ENCODE measurements around the gene LHX5. TPM values are rescaled to one million over a fixed set of nuclear protein-coding genes. Genes with fewer than 3 reads are reported as not detected.
"Not testable (repeated sequence)": the region's sequence is repeated elsewhere in the genome, so short reads cannot be mapped to it uniquely, and the experiment has no call there.

The LHX5 gene
- not detected for total RNA-seq

DNA sequence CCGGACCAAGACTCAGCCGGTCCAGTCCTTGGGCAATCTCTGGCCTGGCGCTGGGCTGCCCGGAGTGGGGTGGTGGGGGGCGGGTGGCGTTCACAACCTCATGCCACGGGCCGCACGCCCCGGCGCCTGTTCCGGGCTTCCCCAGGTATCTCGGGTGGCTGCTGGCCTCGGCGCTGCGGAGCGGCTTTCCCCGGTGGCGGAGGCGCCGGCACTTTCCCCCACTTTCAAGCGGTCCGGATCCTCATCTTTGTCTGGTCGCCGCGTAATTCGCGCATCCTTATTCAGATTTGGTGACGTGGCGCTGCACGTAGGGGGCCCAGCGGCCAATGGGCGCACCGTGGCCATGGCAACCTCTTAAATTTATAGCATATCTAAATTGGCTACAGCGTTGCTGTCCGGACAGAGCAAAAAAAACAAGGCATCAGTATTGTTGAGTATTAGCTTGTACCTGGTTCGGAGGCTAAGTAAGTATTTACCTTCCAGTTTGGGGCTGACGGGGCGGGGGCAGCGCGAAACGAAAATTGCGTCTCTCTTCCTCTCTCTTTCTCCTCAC lies at the start of gene LHX5:
TSS of gene LHX5 (minus strand) at position 253 of the 553 bp plus-strand sequence. CDS start 373 bp downstream, outside the sequence.
- H3K27me3 Mint-ChIP-seq = peaks cover 31 to 53% of the 10 kb centered on the region in 2 donors
- H3K36me3 Mint-ChIP-seq = no peaks in the 10 kb centered on the region
- H3K4me3 Mint-ChIP-seq = no peak within 1 kb of the TSS
- H3K4me1 Mint-ChIP-seq (ENCODE audit: low read depth in 2 of 2) = peaks cover 3 to 9% of the 10 kb centered on the region in 2 donors
- no peak within 1 kb of the TSS for H3K27ac Mint-ChIP-seq
- DNase-seq (ENCODE audit: low spot score) = peak; percentile 18
- H3K9me3 Mint-ChIP-seq = no peaks in the 10 kb centered on the region
- no peak for ATAC-seq

DNA sequence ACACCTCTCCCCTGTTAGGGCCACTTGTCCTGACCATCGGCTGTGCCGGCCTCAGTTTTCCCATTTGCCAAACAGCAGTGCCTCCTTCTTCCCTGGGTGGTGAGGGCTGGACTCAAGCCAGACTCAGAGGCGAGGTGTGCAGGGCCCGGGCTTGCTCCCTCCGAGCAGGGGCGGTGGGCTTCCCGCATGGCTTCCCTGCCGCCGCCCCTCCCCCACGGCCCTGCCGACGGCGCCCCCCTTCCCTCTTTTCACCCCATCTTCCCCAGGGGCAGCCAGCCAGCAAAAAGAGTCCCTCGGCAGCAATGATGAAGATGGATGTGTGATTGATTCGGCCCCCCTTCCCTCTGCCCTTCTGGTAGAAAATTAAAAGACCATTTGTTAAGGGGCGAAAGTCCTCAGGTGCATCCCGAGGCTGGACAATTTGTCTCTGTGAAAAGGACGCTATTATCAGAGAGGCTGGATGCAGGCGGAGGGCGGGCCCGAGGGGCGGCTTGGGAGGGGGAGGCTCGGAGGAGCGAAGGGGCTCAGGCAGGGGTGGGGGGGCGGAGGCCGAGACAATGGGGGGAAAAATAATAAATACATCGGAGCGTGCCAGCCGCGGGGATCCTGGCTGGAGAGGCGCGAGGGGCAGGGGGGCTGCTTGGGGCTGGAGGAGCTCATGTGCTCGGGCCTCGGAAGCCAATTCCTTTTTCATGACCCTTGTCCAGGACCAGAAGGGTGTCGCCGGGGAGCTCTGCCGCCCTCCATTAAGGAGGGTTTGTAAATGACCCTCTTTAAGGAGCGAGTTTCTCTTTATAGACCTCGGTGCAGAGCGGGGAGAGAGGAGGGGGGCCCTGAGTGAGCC lies 48.0 kb upstream of the LHX5 start:
- H3K27me3 Mint-ChIP-seq = peaks cover 47 to 60% of the 10 kb centered on the region in 2 donors
- no peaks in the 10 kb centered on the region for H3K36me3 Mint-ChIP-seq
- ATAC-seq = no peak
- H3K4me3 Mint-ChIP-seq = no peak overlapping the region
- DNase-seq (ENCODE audit: low spot score) = no peak
- no peaks in the 10 kb centered on the region for H3K4me1 Mint-ChIP-seq (ENCODE audit: low read depth in 2 of 2)
- no peaks in the 10 kb centered on the region for H3K9me3 Mint-ChIP-seq
- no peak overlapping the region for H3K27ac Mint-ChIP-seq

DNA sequence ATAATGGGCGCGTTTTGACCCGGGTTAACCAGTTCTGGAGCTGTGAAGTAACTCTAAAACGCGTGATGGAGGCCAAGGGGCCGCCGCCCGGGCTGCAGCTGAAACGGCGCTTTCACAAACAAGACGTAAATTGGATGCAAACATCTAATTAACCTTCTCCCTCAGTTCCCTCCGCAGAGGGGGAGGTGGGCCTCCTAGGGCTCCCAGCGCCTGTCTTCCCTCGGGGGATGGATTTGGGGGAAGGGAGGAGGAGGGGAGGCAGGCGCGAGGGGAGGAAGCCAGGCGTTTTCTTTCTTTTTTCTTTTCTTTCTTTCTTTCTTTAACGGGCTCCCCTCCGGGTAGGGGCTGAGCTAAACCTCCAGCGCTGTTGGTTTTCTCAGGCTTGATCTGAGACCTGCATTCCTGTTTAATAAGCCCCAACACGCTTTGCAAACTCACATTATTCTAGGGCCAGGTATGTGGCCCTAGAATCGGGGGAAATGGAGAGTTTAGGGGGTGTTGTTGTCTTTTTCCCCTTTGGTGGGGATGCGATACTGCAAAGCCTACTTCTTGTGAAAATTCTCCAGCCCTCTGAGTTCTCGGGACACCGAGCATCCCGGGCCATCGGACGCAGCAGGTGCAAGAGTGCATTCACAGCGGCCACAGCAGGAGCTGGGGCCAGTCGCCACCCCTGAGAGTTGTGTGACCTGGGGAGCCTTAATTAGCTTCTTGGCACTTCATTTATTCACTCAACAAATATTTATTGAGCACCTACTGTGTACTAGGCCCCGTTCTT lies 43.6 kb upstream of the LHX5 start:
- DNase-seq (ENCODE audit: low spot score) (no peak), ATAC-seq (no peak)
- no peaks in the 10 kb centered on the region for H3K4me1 Mint-ChIP-seq (ENCODE audit: low read depth in 2 of 2)
- peaks cover 36 to 54% of the 10 kb centered on the region in 2 donors for H3K27me3 Mint-ChIP-seq
- no peak overlapping the region for H3K27ac Mint-ChIP-seq
- no peaks in the 10 kb centered on the region for H3K36me3 Mint-ChIP-seq
- H3K9me3 Mint-ChIP-seq = no peaks in the 10 kb centered on the region
- H3K4me3 Mint-ChIP-seq = no peak overlapping the region

DNA sequence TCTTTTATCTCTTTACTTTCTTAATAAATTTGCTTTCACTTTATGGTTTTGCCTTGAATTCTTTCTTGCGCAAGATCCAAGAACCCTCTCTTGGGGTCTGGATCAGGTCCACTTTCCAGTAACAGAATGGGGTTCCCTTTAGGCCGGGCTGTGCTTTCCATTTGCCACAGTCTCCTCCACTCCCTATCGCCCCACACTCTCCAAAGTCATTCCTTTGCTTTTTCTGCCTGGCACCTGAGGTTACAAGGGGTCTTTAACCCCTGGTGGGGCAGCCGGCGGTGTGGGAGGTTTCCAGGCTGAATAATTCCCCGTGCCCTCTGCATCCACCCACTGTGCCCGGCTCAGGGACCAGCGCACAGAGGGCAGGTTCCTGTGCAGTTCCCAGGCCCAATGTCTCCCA lies 42.9 kb upstream of the LHX5 start:
- Mint-ChIP-seq H3K27me3 (peaks cover 40 to 60% of the 10 kb centered on the region in 2 donors), H3K27ac (no peak overlapping the region), H3K4me3 (no peak overlapping the region), H3K36me3 (no peaks in the 10 kb centered on the region), H3K9me3 (no peaks in the 10 kb centered on the region), H3K4me1 (ENCODE audit: low read depth in 2 of 2) (no peaks in the 10 kb centered on the region)
- ATAC-seq = no peak
- no peak for DNase-seq (ENCODE audit: low spot score)

DNA sequence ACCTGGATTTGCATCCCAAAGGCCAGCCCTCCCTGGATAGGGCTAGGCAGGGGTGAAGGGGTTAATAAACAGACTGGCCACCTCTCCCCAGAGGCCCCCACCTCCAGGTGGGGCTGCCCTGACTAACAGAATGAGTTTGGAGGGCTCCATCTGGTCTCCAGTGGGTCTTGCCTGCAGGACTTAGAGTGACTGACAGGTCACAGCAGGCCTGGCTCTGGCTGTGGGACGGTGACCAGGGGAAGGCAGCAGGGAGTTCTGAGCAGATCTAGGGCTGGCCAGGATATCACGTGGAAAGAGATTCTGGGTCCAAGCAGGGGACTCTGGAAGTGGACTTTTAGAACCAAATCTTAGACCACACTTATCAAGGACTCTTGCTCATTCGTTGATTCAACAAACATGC lies 40.9 kb upstream of the LHX5 start:
- H3K4me3 Mint-ChIP-seq = no peak overlapping the region
- no peaks in the 10 kb centered on the region for H3K9me3 Mint-ChIP-seq
- no peaks in the 10 kb centered on the region for H3K36me3 Mint-ChIP-seq
- ATAC-seq (no peak), DNase-seq (ENCODE audit: low spot score) (no peak)
- peaks cover 38 to 65% of the 10 kb centered on the region in 2 donors for H3K27me3 Mint-ChIP-seq
- H3K27ac Mint-ChIP-seq = no peak overlapping the region
- H3K4me1 Mint-ChIP-seq (ENCODE audit: low read depth in 2 of 2) = no peaks in the 10 kb centered on the region

DNA sequence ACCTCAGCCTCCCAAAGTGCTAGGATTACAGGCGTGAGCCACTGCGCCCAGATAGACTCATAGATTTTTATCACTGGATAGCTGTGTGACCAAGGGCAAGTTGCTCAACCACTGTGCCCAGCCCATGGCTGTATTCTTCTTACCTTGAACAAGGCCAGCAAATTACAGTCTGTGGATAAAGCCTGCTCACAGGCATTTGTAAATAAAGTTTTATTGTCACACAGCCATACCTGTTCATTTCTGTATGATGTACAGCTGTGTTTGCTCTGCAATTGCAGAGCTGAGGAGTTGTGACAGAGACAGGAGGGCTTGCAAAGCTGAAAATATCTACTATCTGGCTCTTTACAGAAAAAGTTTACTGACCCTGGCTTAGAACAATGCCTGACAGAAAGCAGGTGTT lies 35.2 kb upstream of the LHX5 start:
- H3K9me3 Mint-ChIP-seq = no peaks in the 10 kb centered on the region
- H3K4me3 Mint-ChIP-seq = no peak overlapping the region
- no peak overlapping the region for H3K27ac Mint-ChIP-seq
- no peak for DNase-seq (ENCODE audit: low spot score)
- no peaks in the 10 kb centered on the region for H3K36me3 Mint-ChIP-seq
- H3K27me3 Mint-ChIP-seq = peaks cover 31 to 46% of the 10 kb centered on the region in 2 donors
- ATAC-seq = no peak
- no peaks in the 10 kb centered on the region for H3K4me1 Mint-ChIP-seq (ENCODE audit: low read depth in 2 of 2)

DNA sequence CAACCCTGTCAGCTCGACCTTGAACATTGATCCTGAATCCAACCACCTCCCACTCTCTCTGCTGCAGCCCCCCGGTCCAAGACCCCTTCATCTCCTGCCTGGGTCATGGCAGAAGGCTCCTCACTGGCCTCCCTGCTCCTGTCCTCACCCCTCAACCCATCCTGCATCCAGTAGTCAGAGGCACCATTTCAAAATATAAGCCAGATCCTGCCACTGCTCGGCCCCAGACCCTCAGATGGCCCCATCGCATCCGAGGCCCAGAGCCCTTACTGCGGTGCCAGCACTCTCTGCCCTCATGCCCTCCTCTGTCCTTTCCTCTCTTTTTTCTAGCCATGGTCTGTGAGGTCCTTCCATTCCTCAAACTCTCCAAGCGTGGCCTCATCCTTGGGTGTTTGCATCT lies 34.3 kb upstream of the LHX5 start:
- Mint-ChIP-seq H3K9me3 (no peaks in the 10 kb centered on the region), H3K4me3 (no peak overlapping the region), H3K27ac (no peak overlapping the region), H3K27me3 (peaks cover 29 to 51% of the 10 kb centered on the region in 2 donors), H3K36me3 (no peaks in the 10 kb centered on the region), H3K4me1 (ENCODE audit: low read depth in 2 of 2) (no peaks in the 10 kb centered on the region)
- DNase-seq (ENCODE audit: low spot score) (no peak), ATAC-seq (no peak)

DNA sequence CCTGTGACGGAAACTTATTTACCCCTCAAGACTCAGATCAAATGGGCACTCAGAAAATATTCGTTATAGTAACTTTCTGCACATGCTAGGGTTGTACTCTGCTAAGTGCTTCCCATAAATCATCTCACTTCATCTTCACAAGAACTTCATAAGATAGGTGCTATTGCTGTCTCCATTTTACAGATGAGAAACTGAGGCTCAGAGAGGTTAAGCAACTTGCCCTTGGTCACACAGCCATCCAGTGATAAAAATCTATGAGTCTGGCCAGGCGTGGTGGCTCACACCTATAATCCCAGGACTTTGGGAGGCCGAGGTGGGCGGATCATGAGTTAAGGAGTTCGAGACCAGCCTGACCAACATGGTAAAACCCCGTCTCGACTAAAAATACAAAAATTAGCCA lies 33.2 kb upstream of the LHX5 start:
- Mint-ChIP-seq H3K27me3 (peaks cover 30 to 51% of the 10 kb centered on the region in 2 donors), H3K9me3 (no peaks in the 10 kb centered on the region), H3K4me3 (no peak overlapping the region)

DNA sequence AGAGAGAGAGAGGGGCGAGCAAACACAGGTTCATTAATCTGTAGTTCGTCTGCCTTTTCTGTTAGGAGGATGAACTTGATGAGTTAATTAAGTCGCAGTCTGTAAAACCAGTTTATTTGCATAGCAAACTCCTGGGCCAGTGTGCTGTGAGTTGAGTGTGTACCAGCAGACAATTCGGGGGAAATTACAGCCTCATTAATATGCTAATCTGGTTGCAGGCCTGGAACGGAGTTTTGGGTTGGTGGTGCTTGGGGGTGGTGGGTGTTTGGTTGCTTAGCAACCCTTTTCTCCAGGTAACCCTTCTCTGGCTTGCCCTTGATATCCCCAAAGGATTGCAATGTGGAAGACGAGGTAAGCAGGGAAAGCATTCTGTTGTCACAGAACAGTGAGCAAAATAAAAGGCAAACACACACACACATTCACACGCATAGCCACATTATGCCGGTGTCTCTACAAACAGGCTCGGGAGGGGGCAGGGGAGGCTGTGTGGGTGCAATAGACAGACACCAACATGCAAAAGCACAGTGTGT lies 29.2 kb upstream of the LHX5 start:
- DNase-seq (ENCODE audit: low spot score) (no peak), ATAC-seq (no peak)
- Mint-ChIP-seq H3K9me3 (no peaks in the 10 kb centered on the region), H3K27ac (no peak overlapping the region), H3K27me3 (peaks cover 19 to 26% of the 10 kb centered on the region in 2 donors), H3K4me3 (no peak overlapping the region), H3K36me3 (no peaks in the 10 kb centered on the region), H3K4me1 (ENCODE audit: low read depth in 2 of 2) (no peaks in the 10 kb centered on the region)

More for the DNA sequence above, 33.2 kb upstream of the LHX5 start:
- Mint-ChIP-seq H3K27ac (no peak overlapping the region), H3K4me1 (ENCODE audit: low read depth in 2 of 2) (no peaks in the 10 kb centered on the region), H3K36me3 (no peaks in the 10 kb centered on the region)
- ATAC-seq (no peak), DNase-seq (ENCODE audit: low spot score) (no peak)

DNA sequence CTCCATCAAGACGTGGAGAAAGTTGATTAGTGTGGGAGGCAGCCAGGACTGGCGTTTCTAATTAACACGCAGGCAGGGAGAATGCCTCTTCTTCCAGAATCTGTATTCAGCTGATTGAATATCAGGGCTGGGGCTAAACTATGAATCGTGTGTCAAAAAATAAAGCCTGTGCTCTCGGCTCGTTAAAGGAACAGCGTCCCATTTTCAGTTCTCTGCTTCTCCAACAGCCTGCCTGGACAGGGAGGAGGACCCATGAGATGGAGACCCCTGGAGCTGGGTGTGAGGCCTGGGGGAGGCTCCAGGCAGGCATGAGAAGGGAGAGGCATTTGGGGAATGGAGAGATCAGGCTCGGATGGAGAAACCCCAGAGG lies 28.6 kb upstream of the LHX5 start:
- Mint-ChIP-seq H3K27ac (no peak overlapping the region), H3K36me3 (no peaks in the 10 kb centered on the region), H3K9me3 (no peaks in the 10 kb centered on the region), H3K4me3 (no peak overlapping the region), H3K4me1 (ENCODE audit: low read depth in 2 of 2) (no peaks in the 10 kb centered on the region), H3K27me3 (peaks cover 18 to 26% of the 10 kb centered on the region in 2 donors)
- no peak for DNase-seq (ENCODE audit: low spot score)
- no peak for ATAC-seq

DNA sequence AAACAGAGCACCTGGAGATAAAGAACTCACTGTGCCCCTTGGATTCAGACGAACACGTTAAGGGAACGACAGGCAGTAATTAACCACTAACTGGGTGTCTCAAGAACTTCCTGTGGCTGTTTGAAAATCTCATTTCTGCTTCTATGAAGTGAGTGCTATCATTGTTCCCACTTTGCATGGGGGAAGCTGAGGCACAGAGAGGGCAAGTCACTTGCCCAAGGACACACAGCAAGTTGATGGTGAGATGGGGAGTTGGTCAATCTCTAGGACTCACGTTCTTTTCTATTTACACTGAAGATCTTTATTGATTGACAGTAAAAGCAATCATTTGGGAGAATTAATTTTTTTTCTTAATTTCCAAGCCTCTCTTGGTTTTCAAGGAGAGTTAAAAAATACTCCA lies 26.8 kb upstream of the LHX5 start:
- Mint-ChIP-seq H3K9me3 (no peaks in the 10 kb centered on the region), H3K4me3 (no peak overlapping the region), H3K4me1 (ENCODE audit: low read depth in 2 of 2) (no peaks in the 10 kb centered on the region), H3K36me3 (no peaks in the 10 kb centered on the region), H3K27ac (no peak overlapping the region), H3K27me3 (peaks cover 18 to 26% of the 10 kb centered on the region in 2 donors)
- no peak for DNase-seq (ENCODE audit: low spot score)
- ATAC-seq = no peak

DNA sequence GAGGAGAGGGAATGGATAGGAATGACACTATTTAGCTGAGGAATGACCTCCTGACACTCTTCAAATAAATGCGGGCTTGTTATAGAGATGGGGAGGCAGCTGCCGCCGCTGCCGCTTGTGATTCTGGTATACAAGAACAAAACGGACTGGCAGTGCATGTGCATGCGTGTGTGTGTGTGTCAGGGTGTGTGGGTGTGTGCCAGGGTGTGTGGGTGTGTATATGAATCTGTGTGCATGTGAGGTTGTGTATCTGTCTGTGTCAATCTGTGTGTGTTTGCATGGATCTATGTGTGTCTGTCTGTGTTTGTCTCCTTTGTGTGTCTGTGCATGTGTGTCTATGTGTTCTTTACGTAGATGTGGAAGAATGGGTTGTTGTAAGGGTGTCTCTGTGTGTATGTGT lies 26.0 kb upstream of the LHX5 start:
- Mint-ChIP-seq H3K4me1 (ENCODE audit: low read depth in 2 of 2) (no peaks in the 10 kb centered on the region), H3K4me3 (no peak overlapping the region), H3K27ac (no peak overlapping the region), H3K9me3 (no peaks in the 10 kb centered on the region), H3K36me3 (no peaks in the 10 kb centered on the region), H3K27me3 (peaks cover 18 to 25% of the 10 kb centered on the region in 2 donors)
- DNase-seq (ENCODE audit: low spot score) (no peak), ATAC-seq (no peak)

DNA sequence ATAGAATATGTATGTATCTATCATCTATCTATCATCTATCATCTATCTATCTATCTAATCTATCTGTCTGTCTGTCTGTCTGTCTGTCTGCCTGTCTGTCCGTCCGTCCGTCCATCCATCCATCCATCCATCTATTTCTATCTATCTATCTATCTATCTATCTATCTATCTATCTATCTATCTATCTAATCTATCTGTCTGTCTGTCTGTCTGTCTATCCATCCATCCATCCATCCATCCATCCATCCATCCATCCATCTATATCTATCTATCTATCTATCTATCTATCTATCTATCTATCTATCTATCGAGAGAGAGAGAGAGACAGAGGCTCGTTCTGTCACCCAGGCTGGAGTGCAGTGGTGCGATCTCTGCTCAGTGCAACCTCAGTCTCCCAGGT lies 24.3 kb upstream of the LHX5 start:
- H3K9me3 Mint-ChIP-seq; H3K4me1 Mint-ChIP-seq (ENCODE audit: low read depth in 2 of 2); ATAC-seq; DNase-seq (ENCODE audit: low spot score); H3K36me3 Mint-ChIP-seq; H3K27ac Mint-ChIP-seq; H3K4me3 Mint-ChIP-seq: not testable (repeated sequence)
- peaks cover 12 to 14% of the 10 kb centered on the region in 2 donors for H3K27me3 Mint-ChIP-seq

DNA sequence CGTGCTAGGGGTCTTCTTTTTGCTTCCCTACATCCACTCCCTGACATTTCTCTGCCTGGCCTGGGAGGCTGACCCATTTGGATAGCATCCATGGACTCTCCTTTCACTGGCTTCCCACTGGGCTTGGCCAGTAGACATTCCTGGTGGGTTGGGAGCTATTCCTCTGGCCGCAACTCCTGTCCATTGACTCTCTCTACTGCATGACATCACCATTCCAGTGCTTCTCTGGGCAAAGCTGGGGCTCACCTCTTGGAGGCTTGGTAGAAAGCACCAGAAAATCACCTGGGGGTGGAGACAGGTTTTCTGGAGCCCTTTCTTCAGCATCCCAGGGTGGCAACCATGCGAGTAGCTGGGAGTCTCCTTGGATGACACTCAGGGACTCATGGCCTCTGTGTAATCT lies 16.7 kb upstream of the LHX5 start:
- Mint-ChIP-seq H3K27me3 (peaks cover 24 to 37% of the 10 kb centered on the region in 2 donors), H3K9me3 (no peaks in the 10 kb centered on the region), H3K4me1 (ENCODE audit: low read depth in 2 of 2) (no peaks in the 10 kb centered on the region), H3K27ac (no peak overlapping the region), H3K36me3 (no peaks in the 10 kb centered on the region), H3K4me3 (no peak overlapping the region)
- no peak for DNase-seq (ENCODE audit: low spot score)
- ATAC-seq = no peak
